Fibroblast of skin of right biceps (primary cell): ENCODE results near the gene TPST1.
A peak's percentile ranks its signal among the peaks of the same experiment; 100 is the strongest.
"Not testable (repeated sequence)": the region's sequence is repeated elsewhere in the genome, so short reads cannot be mapped to it uniquely, and the experiment has no call there.

Source experiments
- DNase-seq: peaks from one replicate; pipeline ENCODE4 v3.0.0-alpha.2; 2013

TPST1 gene

DNA sequence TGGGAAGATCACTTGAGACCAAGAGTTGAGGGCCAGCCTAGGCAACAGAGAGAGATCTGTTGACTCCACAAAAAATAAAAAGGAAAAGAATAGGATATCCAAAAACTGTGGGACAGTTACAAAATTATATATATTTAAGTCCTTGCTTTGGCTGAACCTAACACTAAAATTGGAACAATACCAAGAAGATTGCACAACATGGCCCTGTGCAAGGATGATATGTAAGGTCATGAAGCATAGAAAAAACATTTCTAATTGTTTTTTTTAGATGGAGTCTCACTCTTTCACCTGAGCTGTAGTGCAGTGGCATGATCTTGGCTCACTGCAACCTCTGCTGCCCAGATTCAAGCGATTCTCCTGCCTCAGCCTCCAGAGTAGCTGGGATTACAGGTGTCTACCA, 139.0 kb downstream of the TPST1 start:
- peak; percentile 38 for DNase-seq

DNA sequence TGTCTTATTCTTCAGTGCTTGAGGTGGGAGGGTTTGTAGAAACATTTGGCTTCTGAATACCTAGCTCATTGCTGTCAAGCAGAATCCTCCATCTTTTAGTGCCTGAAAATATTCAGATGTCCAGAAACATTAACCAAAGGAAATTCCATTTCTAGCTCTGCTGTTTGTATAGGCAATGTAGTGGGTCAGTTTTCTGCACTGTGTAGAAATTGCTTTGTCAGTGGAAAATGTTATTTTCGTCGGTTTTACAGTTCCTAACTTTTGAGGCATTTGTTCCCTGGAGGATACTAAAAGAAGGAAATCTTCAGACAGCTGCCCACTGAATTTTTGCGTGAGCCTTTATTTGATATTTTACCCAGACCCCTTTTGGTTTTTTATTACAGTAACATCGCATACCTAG, 143.4 kb downstream of the TPST1 start:
- no peak for DNase-seq

DNA sequence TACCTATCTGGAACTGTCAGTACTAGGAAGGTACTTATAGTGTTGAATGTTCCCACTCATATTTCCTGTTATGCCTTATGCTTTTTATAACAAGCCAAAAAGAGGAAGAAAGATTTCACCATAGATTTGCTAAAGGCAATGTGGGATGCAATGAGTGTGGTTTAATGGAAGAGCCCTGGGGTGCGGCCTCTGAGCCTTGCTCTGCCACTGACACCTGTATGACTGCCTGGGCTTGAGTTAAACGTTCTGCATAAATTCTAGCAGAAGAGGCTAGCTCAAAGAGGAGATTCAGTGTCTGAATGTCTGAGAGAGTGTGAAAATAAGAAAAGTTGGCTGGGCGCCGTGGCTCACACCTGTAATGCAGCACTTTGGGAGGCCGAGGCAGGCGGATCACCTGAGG, 143.8 kb downstream of the TPST1 start:
- DNase-seq = no peak

DNA sequence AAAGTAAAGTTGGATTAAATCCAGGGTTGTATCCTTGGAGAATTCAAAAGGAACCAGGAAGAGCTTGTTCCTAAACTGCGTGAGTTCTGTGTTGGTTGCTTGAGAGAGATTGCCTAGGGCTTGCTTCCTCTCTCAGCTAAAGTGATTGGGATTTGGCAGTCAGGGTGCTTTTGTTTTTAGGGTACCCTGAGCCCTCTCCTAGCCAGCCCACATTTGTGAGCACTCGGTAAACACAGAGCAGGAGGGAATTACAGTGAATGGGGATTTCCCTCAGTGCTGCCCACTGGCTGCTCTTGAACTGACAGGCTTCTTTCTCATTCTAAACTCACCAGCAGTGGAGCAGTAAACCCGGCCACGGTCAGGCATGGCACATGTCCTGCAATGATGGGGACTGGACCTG, 146.9 kb downstream of the TPST1 start:
- no peak for DNase-seq

DNA sequence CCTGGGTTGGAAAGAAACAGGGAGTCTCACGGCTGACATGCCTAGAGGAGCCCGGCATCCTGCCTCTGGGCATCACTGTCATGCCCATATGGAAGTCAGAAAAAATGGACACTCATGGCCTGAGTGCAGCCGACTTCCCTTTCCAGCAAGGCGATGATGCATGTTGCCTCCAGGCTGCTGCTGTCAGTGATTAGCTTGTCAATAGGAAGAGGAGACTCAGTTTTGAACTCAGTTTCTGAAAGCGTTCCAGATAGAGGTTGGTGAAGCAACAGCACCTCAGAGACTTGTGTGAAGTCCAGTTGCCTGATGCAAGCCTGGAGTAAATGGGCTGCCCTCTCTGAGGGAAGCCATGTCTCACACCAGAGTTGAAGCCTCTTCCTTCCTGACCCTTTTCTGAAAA, 148.4 kb downstream of the TPST1 start:
- DNase-seq = peak; percentile 17

DNA sequence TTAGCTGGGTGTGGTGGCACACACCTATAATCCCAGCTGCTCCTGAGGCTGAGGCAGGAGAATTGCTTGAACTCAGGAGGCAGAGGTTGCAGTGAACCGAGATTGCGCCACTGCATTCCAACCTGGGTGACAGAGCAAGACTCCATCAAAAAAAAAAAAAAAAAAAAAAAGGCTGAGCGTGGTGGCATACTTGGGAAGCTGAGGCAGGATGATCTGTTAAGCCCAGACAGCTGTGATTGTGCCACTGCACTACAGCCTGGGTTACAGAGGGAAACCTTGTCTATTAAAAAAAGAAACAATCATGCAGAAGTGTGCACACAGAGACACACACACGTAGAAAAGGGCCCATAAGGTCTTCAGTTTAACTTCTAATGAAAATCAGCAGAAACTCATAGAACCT, 150.6 kb downstream of the TPST1 start:
- DNase-seq = no peak

DNA sequence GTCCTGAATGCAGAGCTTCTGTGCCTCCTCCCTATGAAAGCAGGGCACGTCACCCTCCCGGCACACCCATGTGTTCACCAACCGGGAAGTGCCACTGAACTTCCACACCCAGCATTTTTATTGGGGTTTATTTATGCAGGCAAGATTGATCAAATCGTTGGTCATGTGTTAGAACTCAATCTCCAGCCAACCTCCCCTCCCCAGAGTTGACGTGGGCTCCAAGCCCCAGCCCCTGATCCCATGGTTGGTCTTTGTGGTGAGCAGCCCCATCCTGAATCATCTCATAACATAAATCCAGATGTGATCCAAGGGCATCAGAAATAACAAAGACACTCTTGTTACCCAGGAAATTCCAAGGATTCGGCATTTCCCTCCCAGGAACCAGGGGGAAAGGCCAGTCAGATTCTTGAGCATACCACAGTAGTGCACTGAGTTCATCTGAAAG, 151.2 kb downstream of the TPST1 start:
- peak; percentile 42 for DNase-seq

DNA sequence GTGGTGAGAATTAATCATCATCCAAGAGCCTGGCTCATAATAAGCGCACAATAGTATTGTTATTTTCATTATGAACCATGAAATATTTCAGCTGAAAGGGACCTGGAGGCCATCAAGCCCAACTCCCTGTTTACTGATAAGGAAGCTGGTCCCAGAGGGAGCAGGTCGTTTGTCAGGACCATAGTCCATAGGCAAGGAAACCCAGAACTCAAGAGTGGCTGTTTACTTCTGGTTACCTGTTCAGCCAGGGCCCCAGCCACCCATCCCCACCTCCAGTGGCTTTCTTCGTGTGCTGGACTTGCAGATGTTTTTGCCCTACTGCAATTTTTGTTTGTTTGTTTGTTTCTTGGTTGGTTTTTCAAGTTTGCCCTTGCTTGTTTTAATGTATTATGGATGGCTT, 152.0 kb downstream of the TPST1 start:
- no peak for DNase-seq

DNA sequence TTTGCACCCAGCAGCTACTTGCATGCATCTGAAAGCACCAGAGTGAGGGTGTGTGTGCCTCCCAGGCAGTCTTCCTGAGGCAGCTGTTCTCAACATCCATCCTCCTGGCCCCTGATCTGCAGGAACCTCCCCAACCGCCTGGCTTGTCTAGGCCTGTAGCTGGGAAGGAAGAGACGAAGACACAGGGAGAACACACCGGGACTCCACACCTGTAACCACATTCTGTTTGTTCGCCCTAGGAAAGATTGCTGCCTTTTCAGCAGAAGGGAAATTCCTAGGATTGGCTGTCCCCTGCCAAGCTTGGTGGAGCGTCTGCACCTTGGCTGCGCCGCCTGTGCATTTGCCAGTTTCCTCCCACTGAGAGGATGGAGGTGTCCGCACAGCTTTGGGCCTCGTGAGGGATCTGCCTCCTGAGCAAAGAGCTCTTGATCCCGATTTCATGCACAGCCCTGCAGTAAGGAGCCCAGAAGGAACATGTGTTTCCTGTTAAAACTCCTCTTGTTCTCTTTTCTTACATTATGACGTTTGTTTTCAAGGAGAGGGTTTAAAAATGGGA, 154.6 kb downstream of the TPST1 start:
- DNase-seq = no peak

DNA sequence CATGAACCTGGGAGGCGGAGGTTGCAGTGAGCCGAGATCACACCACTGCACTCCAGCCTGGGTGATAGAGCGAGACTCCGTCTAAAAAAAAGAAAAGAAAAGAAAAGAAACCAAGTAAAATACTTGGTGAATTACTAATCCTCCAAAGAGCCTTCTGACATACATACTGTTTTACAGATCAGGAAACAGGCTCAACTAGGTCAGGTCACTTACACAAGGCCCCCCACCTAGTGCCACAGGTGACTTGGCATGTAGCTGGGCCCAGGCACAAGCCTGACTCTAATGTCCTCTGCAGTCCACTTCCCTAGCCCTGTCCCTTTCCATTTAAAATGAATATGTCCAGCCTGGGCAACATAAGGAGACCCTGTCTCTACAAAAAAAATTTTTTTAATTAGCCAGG, 157.0 kb downstream of the TPST1 start:
- DNase-seq = no peak

DNA sequence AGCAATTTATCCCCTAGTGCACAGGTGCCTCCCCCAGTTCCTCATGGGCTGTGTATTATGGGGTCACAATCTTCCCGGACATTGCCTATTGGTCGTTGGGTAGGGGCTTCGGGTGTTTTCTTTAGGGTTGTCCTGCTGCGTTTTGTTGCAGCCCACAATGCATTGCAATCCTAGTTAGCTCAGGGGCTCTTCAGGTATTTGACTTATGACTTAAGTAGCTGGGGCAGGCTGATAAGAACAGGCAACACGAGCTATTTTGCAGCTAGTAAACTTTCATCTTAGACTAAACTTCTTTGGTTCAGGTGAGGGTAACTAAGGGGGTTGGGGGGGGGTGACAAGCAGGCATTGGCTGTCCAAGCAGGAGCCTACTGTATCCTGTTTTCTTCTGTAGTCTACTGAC, 158.5 kb downstream of the TPST1 start:
- no peak for DNase-seq

DNA sequence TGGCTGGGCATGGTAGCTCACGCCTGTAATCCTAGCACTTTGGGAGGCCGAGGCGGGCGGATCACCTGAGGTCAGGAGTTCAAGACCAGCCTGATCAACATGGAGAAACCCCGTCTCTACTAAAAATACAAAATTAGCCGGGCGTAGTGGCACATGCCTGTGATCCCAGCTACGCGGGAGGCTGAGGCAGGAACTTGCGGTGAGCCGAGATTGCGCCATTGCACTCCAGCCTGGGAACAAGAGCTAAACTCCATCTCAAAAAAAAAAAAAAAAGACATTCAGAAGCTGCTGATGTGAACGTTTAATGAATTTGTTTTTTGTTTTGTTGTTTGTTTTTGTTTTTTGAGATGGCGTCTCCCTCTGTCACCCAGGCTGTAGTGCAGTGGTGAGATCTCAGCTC, 159.9 kb downstream of the TPST1 start:
- not testable (repeated sequence) for DNase-seq

DNA sequence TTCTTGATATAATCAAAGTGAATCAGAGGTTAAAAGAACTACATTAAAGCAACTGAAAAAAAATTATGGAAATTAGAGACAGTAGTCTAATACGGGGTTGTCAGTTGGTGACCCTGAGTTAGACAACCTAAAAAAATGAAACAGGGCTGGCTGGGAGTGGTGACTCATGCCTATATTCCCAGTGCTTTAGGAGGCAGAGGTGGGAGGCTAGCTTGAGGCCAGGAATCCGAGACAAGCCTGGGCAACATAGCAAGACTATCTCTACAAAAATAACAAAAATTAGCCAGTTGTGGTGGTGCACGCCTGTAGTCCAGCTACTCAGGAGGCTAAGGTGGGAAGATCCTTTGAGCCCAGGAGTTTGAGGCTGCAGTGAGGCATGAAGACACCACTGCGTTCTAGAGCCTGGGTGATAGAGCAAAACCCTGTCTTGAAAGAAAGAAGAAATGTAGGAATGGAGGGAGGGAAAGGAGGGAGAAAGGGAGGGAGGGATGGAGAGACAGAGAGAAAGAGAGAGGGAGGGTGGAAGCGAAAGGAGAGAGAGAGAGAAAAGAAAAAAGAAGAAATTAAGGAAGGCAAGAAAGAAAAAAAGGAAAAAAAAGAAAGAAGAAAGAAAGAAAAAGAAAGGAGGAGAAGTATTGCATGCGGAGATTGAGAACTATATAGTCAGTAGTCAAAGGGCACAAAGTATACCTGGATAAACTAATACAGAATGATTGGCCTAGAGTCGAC, 166.1 kb downstream of the TPST1 start:
- no peak for DNase-seq

DNA sequence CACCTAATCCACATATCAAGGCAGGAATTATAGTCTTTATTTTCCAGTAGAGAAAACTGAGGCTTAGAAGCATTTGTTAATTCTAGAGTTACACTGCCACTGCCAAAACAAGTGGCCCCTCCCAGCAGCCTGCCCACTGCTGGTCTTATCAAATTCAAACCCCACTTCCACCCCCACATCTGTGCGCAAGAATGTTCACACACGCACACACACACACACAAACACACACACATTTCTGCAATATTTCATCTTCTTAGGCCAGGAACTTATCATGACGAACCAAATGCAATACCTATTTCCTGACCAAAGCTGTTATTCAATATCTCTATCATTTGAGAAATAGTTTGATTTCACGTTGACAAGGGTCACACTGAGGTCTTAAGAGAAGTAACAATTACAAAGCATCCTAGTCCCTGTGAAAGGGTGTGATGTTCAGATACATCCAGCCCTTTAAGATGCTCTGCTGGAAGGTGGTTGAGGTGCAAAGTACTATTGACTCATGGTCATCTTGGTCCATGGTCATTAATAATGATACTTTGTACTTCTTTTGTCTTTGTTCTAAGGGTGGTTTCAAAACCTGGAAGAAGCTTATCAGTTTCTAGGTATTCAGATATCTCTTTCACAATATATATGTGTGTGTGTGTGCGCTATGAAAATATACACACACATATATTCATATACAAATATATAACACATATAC, 169.2 kb downstream of the TPST1 start:
- DNase-seq = not testable (repeated sequence)

DNA sequence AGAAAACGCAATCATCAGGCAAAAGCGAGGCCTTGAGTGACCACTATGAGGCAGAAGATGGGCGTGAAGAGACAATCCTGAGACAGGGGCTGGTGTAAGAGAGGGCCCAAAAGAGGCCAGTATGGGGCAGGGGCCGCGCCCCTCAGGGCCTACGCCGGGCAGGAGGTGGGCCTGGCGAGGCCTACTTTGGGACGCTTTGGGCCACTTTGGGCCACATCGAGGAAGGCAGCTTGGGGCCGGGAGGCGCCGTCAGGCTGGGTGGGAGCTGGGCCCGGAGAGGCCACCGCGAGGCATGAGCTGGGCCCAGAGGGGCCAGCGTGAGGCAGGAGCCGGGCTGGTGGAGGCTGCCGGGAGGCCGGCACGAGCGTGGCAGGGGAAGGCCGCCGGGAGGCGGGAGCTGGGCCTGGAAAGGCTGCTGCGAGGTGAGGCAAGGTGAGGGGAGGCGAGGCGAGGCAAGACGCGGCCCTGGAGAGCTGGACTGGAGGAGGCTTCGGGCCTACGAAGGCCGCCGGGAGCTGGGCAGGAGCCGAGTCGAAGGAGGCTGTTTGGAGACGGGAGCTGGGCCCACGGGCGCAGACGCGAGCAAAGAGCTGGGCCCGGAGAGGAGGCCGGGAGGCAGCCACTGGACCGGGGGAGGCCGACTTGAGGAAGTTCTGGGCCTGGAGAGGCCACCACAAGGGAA, 171.3 kb downstream of the TPST1 start:
- no peak for DNase-seq

DNA sequence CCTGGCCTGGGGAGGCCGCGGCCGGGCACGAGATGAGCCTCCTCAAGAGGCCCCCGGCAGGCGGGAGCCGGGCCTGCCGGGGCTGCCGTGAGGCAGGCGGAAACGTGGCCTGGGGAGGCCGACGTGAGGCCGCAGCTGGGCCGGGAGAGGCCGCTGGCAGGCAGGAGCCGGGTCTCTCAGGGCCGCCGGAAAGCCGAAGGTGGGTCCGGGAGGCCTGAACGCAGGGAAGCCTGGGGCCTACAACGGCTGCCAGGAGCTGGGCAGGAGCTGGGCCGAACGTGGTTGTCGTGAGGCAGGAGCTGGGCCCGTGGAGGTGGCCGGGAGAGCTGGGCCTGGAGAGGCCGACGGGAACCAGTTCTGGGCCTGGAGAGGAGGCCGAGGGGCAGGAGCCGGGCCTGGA, 171.9 kb downstream of the TPST1 start:
- no peak for DNase-seq

DNA sequence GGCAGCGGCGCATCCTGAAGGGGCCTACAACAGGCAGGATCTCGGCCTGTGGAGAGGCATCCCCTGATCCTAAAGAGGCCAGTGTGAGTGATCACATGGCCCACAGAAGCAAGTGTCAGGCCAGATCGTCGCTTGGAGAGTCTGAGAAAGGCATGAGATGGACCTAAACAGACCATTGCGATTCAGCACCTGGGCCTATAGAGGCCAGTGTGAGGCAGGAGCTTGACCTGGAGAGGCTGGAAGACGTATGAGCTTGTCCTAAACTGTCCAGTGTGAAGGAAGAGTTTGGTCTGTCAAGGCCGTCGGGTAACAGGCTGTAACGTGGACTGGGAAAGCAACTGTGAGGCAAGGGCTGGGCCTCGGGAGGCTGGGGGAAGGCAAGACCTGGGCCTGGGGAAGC, 172.6 kb downstream of the TPST1 start:
- DNase-seq = no peak

DNA sequence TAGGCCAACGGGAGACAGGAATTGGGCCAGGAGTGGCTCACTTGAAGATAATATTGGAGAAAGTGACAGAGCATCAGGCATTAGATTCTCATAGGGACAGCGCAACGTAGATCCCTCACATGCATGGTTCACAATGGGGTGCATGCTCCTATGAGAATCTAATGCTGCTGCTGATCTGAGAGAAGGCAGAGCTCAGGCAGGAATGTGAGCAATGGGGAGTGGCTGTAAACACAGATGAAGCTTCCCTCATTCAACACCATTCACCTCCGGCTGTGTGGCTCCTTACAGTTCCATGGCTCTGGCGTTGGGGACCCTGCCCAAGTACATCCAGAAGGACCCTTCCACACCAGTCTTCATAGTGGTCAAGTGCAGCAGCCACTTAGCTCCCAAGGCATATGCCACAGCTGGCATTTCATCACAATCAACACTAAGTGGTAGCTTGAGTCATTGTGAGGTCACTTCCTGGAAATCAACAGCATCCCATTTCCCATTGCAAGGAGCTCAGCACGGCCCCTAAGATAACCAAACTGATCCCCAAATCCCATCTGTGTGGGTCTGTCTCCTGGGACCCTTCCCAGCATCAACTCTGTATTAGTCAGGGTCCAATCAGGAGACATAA, 174.5 kb downstream of the TPST1 start:
- peak; percentile 39 for DNase-seq

DNA sequence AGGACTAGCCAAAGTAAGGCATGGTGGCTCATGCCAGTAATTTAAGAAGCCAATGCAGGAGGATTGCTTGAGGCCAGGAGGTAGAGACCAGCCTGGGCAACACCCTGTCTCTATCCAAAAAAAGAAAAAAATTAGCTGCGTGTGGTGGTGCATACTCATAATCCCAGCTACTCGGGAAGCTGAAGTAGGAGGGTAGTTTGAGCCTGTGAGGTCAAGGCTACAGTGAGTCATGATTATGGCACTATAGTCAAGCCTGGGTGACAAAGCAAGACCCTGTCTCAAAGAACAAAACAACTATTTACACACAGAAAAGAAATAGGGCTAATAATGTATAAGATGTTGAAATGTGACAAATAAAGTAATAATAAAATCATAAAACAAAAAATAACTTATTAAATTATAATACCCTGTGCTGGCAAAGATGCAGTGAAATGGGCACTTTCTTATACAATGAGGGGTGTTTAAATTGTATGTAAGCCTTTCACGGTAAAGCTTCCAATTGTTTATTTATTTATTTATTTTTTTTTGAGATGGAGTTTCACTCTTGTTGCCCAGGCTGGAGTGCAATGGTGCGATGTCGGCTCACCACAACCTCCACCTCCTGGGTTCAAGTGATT, 175.2 kb downstream of the TPST1 start:
- DNase-seq = no peak

DNA sequence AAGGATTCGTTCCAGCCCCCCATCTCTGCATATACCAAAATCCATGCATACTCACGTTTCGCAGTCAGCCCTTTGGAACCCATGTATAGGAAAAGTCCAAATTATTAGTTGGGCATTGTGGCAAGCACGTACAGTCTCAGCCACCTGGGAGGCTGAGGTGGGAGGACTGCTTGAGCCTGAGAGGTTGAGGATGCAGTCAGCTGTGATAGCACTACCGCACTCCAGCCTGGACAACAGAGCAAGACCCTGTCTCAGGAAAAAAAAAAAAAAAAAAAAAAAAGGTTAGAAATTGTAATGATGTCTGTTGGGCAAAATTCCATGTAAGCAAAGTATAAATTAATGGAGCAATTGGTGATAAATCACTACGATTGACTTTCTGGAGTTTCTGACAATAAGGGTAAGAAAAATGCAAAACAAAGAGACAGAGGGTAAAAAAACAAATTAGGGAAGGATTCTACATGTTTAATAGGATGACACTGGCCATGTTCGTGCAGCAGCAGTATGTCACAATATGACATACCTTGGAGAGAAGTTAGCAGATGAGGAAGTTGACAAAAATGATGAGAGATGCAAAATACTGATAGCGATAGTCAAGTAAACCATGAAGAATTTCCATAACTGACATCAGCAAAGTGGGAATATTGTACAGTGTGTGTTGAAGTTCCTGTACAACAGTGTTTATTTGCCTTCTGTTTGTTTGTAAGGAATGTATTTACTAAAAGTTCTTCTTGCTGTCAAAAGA, 177.2 kb downstream of the TPST1 start:
- DNase-seq = not testable (repeated sequence)

DNA sequence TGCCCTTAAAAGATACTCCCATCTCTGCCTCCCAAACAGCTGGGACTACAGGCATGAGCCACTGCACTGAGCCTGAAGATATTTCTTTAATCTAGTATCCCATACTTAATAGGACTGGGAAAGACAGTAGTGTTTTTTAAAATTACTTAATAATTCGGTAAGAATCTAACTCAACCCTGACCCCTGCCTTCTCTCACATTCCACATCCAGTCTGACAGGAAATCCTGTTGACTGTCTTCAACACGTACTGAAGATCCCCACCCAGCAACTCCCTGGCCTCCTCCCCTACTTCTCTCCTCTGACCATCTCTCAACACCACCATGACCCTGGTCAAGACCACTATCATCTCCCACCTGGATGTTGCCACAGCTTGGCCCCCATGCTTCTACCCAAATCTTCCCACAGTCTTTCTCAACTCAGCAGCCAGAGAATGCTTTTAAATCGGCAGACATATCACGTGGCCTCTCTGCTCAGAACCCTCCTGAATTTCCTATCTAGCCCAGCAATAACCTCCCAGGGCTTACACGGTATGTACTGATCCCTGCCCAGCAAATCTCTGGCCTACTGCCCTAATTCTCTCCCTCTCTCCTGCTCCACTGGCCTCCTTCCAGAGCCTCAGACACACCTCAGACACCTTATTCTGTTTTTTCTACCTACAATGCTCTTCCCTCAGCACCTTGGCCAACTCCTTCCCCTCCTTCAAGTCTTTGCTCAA, 180.2 kb downstream of the TPST1 start:
- not testable (repeated sequence) for DNase-seq
